ENCODE measurements around the gene CXCL17.
"Not testable (repeated sequence)": the region's sequence is repeated elsewhere in the genome, so short reads cannot be mapped to it uniquely, and the experiment has no call there.

Gene CXCL17

DNA sequence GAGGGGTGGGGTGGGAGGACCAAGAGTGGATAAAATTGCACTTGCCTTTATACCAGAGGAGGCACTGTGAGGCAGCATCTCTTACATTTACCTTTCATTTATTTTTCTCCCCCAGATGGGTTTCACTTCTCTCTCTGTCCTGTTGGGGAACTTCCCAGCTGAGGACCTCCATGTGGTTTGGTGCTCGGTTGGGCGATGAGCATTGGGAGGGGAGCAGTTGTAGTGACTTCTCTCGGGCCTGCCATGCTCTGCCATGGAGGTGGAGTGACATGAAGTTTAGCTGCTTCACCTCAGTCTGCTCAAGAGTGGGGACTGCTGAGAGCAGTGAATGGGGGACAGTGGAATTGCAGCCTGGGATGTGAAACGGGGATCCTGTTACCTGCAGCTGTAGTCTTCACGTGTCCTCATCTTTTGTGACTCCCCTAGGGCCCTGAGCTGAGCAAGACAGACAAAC is 23.1 kb upstream of the CXCL17 start:
- no peak for DNase-seq

DNA sequence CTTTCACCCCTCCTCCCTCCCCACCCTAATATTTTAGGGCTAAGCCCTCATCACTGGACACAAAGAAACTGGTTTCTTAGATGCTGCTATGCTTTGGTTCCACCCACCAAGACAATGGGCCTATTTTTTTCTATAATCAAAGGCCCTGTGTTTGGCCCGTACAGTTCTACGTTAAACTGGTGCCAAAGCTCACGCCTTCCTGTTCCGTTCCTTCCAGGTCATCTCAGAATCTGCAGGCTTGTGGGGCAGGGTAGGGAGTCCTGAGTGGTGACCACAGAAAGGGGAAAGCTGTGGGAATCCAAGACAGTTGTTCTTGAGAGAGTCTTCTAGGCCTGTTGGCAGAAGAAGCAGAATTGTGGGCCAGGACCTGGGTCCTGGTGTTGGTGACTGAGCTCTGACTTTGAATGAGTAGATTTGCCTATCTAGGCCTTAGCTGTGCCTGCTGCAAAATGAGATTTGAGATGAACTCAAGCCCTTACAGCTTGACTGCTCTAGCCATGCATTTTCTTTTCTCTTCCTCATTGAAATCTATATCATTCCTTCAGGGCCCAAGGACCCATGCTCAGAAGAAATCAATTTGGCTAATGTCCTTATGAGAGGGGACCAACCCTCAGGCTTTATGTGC is 19.1 kb upstream of the CXCL17 start:
- no peak for DNase-seq

DNA sequence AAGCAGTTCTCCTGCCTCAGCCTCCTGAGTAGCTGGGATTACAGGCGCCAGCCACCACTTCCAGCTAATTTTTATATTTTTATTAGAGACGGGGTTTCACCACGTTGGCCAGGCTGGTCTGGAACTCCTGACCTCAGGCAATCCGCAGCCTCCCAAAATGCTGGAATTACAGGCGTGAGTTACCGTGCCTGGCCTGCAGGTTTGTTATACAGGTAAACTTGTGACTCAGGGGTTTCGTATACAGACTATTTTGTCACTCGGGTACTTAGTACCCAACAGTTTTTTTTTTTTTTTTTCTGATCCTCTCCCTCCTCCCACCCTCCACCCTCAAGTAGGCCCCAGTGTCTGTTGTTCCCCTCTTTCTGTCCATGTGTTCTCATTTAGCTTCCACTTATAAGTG is 18.5 kb upstream of the CXCL17 start:
- not testable (repeated sequence) for DNase-seq

DNA sequence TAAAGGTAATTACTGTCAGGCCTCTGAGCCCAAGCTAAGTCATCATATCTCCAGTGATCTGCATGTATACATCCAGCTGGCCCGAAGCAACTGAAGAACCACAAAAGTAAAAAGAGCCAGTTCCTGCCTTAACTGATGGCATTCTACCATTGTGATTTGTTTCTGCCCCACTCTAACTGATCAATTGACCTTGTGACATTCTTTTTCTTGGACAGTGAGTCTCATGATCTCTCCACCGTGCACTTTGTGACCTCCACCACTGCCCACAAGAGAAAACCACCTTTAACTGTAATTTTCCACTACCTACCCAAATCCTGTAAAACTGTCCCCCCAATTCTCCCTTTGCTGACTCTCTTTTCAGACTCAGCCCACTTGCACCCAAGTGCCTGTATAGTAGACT is 17.2 kb upstream of the CXCL17 start:
- DNase-seq = no peak

DNA sequence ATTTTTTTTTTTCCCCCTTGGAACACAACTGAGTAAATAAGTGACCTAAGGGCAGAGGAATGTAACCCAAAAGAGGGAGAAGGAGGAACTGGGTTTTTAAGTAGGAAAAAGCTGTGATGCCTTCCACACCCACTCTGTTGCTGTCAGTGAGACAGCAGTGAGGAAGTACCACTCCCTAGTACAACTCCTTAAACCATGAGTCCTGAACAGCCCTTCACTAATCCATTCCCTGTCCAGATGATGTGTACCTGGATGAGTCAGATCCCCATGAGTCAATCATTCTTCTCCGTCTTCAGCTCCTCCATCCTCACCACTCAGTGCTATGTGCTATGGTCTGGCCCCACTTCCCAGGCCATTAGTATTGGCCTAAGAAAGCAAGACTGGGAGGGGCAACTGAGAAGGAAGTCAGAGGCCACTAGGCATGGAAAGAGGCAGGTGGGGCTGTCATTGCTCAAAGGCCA is 12.9 kb upstream of the CXCL17 start:
- DNase-seq = no peak

DNA sequence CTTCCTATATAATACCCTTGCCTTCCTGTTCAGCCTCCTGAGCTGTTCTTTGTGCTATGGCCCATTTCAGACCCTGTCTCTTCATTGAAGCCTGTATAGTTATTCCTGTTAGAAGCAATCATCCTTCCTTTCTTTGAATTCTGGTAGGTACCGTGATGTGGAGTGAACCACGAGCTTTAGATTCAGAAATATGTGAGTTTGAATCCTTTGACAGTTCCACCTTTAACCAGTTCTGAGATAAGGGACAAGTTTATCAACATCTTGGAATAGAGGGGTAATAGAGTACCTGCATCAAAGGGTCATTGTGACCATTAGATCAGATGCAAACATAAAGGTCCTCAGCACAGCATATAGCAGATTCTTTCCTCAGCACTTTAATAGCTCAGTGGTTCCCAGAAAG is 12.3 kb upstream of the CXCL17 start:
- no peak for DNase-seq

DNA sequence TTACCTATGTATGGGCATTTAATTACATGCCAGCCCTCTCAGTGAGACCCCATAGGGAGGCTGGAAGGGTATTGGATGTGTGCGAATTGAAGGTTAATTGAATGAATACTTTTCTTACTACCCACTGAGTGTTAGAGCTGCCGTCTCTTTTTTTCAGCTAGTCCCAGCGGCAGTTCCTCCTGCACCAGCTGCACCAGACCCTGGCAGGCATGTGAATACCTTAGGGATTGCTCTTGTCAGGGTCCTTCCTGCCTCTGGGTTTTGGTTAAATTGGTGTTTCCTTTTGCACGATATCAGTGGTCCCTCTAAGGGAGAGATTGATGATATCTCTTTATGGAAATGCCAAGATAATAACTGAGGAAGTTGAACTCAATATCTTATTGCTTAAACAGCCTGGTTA is 9.8 kb upstream of the CXCL17 start:
- DNase-seq = no peak

DNA sequence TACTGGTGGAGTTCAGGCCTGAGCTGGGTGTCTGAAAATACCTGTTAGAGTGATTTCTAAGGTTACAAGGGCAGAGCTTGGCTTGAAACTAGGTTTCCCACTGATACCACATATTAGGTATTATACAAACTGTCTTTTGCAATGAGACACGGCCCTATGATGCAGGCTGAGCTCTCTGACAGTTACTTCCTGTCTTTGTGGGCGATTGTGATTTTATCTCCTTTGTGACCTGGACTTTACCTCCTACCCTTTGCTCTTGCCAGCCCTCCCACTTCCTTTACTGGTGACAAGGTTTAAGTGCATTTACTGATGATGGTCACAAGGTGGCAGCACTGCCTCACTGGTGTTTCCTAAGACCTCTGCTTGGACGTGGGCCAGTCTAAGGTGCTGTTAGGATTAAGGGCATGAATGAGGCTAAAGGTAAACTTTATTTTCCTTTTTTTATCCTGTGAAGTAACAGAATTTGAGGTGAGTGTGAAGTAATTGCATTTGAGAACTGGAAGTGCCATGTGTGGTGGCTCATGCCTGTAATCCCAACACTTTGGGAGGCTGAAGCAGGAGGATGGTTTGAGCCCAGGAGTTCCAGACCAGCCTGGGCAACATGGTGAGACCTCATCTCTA is 7.7 kb upstream of the CXCL17 start:
- peak; percentile 75 for DNase-seq

DNA sequence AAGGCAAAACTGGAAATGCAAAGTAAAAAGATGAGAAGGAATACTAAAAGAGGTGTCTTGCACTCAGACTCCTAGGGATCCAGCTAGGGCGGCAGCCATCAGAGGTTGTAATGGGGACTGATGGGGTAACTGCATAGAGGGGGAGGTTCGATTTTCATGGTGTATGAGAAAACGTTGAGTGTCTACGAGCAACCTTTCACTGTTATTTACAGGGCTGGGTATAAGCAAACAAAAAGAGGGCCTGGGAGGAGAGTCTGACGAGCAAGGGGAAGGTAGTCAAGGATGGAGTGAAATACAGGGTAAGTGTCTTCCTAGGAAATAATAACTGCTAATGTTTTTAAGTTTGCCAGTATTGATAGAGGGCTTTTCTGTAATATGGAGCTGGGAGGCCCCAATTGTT is 5.6 kb upstream of the CXCL17 start:
- not testable (repeated sequence) for DNase-seq

DNA sequence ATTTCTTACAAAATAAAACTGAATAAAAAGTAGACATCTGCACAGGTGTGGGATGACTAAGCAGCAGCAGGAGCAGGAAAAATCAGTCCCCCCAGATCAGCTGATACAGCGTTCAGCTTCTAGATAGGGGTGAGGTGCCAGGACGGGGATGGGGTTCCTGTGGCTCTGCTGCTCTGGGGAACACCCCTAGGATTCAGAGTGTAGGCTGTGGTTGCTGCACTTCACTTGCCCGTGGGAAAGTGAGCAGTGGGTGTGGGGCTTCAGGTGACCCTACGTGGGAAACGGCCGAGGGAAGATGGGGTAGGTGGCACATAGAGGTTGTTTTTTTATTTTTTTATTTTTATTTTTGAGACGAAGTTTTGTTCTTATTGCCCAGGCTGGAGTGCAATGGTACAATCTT is 3.2 kb upstream of the CXCL17 start:
- no peak for DNase-seq

DNA sequence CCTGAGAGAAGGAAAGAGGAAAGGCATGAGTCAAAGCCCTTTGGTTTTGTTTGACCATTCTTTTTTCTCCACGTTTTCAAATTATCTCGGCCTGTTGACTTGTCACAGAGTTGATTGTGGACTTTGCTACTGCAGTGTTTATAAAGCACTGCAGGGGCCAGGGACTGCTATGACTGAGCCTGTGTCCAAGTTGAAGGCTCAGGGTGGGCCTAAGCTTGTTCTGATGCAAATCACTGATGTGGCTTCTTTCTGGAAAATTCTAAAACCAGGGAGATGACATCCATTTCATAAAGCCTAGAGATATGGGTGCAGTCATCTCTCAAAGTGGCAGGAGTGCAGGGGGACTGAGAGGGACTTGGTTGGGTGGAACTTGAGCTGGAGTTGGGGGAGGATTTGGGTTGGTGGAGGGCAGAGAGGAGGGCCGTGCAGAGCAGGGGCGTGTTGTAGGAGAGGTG is 1.2 kb upstream of the CXCL17 start:
- DNase-seq = no peak

DNA sequence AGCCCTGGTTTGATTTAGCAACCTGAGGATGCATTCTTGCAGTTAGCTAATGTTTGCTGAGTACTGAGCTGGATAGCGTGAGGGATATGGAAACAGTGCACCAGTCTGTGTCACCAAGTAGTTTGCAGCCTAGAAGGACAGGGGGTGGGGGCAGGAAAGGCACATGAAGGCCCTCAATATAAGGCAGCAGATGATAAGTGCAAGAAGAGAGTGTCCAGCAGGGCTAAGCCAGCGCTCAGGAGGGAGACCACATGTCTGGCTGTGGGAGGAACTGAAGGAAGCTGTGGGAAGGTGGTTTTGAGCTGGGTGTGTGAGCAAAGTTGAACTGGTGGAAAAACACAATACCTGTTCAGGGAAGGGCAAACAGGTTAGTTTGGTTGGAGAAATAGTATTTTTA is 1.7 kb downstream of the CXCL17 start:
- DNase-seq = no peak

DNA sequence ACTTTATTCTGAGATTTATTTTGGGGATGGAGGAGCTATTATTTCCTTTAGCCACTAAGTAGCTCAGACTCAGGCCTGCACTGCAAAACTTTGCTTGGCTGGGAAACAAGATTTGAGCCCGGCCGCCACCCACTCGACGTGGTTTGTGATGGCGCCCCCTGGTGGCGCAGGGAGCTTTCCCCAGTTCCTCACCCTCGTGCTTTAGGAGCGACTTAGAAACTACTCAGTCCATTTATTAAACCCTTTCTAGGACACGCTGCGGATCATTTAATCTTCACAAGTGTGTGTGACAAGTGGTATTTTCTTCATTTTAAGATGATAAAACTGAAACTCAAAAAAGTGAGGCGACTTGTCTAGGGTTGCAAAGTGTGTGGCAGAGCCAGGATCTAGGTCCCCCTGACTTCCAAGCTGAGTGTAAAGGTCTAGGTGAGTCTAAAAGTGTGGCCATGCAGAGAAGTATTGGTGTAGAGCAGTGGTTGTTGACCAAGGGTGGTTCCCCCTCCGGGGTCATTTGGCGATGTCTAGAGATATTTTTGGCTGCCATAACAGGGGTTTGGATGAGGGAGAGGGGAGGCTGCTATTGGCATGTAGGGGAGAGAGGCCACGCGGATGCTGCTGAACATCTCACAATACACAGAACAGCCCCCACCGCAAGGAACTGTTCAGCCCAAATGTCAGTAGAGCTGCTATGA is 2.2 kb downstream of the CXCL17 start:
- DNase-seq = peak; percentile 61

DNA sequence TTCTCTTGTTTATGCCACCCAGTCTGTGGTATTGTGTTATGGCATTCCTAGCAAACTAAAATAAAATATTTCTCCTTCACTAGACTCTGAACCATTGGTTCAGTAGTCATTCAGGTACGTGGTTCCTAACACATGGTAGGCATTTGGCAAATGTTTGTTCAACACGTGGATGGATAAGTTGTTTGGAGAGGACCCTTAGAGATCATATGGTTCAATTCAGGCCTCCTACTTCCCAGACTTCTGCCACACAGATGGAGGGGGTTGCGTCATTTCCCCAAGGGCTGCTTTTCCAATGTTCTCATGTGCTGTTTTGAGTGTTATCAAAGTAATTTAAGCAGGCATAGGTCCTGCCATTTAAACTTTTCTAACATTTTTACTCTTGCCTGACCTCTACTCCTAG is 6.7 kb downstream of the CXCL17 start:
- DNase-seq = peak; percentile 60

DNA sequence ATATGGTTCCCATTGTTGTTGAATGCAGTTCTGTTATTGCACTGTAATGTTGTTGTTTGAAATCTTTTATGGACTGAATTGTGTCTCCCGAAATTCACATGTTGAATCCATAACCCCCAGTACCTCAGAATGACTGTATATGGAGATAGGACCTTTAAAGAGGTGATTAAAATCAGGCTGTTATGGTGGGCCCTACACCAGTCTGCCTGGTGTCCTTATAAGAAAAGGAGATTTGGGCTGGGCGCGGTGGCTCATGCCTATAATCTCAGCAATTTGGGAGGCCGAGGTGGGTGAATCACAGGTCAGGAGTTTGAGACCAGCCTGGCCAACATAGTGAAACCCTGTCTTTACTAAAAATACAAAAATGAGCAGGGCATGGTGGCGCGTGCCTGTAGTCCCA is 7.4 kb downstream of the CXCL17 start:
- DNase-seq = no peak

DNA sequence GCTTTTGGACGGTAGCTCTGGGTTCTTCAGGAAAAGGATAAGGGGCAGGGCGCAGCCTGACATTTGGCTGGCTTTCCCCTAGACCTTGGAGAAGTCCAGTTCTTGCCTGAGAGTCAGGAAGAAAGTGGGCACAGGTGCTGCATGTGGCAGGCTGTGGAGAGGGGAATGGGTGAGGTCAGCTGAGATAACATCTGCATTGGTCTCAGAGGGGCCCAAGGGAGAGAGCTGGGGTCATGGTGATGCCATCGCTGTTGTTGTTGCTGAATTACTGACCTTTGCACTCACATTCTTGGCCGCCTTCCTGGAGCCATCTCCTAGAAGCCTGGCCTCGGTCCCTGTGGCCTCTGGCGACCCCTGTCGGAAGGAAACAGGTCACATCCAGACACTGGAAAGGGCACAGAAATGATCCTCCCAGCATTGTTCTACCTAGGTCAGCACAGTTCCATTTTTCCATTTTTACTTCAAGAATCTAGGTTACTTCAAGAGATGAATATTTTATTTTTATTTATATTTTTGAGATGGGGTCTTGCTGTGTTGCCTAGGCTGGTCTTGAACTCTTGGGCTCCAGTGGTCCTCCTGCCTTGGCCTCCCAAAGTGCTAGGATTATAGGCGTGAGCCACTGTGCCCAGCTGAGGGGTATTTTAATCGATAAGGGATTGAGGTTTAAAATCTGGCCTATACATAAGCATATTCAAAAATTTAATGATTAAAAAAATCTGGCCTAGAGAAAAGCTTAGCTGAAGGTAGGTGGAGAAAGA is 9.1 kb downstream of the CXCL17 start:
- DNase-seq = peak; percentile 37

DNA sequence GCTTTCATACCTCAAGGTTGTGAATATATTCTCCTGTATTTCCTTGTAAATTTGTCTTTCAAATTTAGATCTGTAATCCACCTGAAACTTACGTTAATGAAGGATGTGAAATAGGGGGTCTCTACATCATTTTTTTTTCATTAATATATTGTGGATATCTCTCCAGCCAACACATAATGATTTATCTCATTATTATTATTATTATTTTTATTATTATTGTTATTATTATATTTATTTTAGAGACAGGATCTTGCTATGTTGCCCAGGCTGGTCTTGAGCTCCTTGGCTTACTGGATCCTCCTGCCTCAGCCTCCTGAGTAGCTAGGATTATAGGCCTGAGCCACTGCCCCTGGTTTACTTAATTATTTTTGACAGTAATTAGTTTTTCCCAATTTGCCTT is 11.3 kb downstream of the CXCL17 start:
- no peak for DNase-seq

DNA sequence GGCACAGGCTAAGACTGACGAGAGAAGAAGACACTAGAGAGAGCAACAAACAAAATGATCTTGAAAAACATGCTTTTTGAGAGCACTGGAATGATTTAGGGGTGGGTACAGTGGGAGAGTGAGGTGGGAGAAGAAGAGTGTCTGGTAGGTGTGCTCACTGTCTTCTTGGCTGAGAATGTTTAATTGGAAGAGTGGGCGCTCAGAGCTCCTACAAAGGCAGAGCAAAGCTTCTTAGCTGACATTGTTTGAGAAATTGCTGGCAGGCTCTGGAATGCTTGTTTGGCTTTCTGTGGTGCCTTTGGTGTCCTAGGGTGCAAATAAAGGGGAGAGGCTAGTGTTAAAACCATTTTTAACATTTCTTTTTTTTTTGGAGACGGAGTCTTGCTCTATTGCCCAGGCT is 14.1 kb downstream of the CXCL17 start:
- DNase-seq = no peak

DNA sequence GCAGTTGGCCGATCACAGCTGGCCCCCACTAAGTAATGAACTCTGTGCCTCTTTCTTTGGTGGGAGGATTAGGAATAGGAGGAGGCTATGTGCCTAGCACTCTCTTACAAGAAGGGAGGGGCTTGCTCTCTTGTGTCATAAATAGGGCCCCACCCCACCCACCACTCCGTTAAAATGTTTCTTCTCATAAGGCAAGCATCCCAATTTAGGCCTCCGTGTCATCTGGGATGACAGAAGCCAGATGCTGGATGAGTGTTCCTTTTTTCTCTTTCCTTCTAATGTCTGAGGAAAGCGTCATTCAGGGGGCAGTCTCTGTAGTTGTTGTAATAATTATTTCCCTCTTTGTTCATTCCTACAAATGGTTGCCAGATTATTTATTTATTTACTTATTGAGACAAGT is 15.4 kb downstream of the CXCL17 start, which contains the start of gene LIPE:
Gene LIPE, minus strand, starts transcription at position 76 of the 400 bp plus-strand sequence. CDS start 239 bp downstream, outside the sequence.
- peak; percentile 19 for DNase-seq

DNA sequence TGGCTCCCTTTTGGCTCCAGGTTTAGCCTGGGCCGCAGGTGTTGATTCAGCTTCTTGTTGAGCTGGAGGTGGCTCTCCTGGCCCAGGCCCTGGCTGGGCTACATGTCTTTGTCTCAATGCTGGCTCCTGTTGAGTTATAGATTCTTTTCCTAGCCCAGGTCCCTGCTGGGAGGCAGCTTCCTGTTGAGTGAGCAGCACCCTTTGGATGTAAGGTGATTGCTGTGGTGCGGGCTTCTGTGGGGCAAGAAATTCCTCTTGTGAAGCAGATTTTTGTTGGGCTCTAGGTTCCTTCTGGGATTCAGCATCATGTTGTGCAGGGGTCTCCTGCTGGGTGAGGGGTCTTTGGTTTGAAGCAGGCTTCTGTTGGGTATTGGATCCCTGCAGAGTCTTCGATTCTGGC is 16.1 kb downstream of the CXCL17 start:
- no peak for DNase-seq

DNA sequence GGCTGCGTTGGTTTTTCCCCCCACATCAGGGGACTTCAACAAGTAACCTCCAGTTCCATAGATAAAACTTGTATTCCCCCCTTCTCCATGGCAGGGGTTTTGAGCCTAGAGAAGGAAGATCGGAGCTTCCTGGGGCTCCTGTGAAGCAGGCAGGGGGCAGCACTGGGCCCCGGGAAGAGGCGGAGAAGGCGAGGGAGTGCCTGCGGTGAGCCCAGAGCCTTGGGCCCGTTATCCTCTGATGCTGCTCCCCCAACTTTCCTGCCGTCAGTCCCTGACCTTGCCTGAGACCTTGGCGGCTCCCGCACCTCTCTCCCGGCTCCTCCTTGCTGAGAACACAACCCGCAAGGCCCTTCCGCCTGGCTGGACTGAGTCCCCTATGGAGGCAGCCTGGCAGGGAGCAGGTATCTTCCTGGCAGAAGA is 18.0 kb downstream of the CXCL17 start:
- no peak for DNase-seq

DNA sequence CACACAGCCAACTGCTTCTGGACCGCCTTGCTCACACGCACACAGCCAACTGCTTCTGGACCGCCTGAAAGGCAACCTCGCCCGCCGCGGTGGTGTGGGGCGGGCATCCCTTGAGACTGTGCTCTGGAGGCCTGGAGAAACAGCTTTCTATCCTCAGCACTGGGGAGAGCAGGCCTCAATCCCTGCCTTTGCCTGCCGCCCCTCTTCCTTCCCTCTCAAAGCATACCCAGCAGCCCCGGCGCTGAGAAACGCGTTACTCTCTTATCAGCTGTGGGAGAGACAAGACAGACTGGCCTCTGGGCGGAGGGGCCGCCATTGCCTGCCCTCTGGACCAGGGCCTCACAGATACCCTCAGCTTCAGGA is 18.4 kb downstream of the CXCL17 start:
- no peak for DNase-seq
